ENCODE measurements around the gene SMAGP.

DNA sequence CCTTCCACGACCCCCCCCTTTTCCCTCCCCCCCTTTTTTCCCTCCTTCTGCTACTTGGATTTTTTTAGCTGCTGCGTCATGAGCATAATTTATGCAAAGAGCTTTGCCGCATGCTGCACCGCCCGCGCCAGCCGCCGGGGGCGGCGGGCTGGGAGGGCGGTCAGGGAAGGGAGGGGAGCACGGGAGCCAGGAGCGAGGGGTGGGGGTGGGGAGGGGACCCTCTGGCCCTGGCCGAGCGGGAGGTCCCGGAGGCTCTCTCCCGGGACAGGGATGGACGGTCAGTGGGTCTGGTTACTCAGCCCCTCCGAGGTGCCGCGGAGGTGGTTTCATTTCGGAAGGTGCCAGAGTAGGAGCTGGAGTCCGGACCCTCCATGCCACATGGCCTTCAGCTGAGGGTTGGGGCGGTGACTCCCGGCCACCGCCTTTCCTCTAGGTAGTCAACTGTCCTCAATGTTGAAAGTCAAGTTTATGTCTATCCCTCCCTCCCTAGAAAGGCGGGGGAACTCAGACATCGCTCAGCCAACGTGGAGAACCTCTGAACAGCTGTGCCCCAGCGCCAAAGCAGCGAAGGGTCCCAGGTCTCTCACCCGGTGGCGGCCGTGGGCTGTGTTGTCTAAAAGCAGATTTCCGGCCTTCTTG, 52.1 kb downstream of the SMAGP start, which contains the start of gene POU6F1:
- TF ChIP-seq EP300 (IDR thresholded peaks at IDR 0.05; ENCODE audit: borderline replicate concordance), result no peak
- TF ChIP-seq, protein P1, sequence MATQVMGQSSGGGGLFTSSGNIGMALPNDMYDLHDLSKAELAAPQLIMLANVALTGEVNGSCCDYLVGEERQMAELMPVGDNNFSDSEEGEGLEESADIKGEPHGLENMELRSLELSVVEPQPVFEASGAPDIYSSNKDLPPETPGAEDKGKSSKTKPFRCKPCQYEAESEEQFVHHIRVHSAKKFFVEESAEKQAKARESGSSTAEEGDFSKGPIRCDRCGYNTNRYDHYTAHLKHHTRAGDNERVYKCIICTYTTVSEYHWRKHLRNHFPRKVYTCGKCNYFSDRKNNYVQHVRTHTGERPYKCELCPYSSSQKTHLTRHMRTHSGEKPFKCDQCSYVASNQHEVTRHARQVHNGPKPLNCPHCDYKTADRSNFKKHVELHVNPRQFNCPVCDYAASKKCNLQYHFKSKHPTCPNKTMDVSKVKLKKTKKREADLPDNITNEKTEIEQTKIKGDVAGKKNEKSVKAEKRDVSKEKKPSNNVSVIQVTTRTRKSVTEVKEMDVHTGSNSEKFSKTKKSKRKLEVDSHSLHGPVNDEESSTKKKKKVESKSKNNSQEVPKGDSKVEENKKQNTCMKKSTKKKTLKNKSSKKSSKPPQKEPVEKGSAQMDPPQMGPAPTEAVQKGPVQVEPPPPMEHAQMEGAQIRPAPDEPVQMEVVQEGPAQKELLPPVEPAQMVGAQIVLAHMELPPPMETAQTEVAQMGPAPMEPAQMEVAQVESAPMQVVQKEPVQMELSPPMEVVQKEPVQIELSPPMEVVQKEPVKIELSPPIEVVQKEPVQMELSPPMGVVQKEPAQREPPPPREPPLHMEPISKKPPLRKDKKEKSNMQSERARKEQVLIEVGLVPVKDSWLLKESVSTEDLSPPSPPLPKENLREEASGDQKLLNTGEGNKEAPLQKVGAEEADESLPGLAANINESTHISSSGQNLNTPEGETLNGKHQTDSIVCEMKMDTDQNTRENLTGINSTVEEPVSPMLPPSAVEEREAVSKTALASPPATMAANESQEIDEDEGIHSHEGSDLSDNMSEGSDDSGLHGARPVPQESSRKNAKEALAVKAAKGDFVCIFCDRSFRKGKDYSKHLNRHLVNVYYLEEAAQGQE (IDR thresholded peaks at IDR 0.05; ENCODE audit: low read depth), result no peak
- TF ChIP-seq RAD21 (IDR thresholded peaks at IDR 0.05; ENCODE audit: low read depth), result no peak
- TF ChIP-seq YY1 (IDR thresholded peaks at IDR 0.05; ENCODE audit: low read depth), result peak; percentile 27; the same call in 1 of the 2 replicates
- peak; percentile 37 for TF ChIP-seq TAF1 (IDR thresholded peaks at IDR 0.05; ENCODE audit: low read depth)
- TF ChIP-seq CEBPB (IDR thresholded peaks at IDR 0.05), result no peak
- peak; percentile 46 for TF ChIP-seq TCF12 (IDR thresholded peaks at IDR 0.05; ENCODE audit: low read depth)
- TF ChIP-seq EGR1 (IDR thresholded peaks at IDR 0.05), result peak; percentile 69
- TF ChIP-seq, protein P2, sequence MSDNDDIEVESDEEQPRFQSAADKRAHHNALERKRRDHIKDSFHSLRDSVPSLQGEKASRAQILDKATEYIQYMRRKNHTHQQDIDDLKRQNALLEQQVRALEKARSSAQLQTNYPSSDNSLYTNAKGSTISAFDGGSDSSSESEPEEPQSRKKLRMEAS (IDR thresholded peaks at IDR 0.05), result peak; percentile 81
